CD4-positive, alpha-beta T cell treated with Interleukin-12 subunit alpha and Interleukin-12 subunit beta, for 1 hour (primary cell): ENCODE results near the gene TNFSF15.
"Not testable (repeated sequence)": the region's sequence is repeated elsewhere in the genome, so short reads cannot be mapped to it uniquely, and the experiment has no call there.

Experiments used
- DNase-seq: peaks from one replicate; pipeline ENCODE4 v3.0.0-alpha.2; 2020

TNFSF15 gene

DNA sequence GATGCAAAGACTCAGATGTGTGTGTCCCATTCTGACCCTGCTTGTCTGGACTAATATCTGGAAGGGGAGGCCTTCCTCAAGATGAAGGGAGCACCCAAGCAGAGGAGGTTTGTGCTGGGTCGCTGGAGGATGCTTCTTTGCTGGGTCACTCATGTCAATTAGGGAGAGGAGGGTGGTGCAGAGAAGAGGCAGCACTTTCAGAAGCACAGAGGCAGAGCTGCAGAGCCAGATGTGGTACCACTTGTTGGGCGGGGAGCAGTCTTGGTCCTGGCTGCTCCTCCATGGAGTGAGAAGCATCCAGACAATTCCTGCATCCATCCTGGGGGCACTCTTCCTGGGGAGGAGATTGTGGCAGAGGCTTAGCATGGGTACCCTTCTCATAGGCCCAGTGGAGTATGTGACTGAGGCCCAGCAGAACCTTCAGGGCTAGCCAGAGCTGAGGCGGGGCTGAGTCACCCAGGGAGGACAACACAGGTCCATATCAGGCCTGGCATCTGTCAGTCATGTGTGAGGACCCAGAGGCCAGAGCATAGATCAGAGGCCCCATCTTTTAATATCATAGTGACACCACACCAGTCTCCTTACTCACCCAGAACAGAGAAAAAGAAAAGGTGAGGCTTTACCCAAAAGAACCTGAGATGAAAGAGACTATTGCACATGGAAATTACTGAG is 59.8 kb downstream of the TNFSF15 start:
- no peak for DNase-seq

DNA sequence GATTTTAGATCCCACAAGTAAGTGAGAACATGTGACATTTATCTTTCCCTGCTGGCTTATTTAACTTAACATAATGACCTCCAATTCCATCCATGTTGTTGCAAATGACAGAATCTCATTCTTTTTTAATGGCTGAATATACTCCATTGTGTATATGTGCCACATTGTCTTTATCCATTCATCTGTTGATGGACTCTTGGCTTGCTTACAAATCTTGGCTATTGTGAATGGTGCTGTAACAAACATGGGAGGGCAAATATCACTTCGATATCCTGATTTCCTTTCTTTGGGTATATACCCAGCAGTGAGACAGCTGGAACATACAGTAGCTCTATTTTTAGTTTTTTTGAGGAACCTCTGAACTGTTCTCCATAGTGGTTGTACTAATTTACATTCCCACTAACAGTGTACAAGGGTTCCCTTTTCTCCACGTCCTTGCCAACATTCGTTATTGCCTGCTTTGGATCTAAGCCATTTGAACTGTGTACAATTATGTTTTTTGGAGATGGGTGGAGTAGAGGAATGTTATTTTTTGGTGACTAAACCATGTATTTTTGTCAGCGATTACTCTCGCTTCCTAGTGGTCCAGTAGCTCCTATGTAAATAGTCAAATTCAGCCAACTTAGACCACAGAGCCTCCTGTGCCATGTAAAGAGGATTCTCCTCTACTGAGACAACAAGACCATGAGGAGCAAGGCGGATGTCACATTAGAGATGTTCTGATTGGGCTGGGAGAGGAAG is 60.6 kb downstream of the TNFSF15 start:
- DNase-seq = no peak

DNA sequence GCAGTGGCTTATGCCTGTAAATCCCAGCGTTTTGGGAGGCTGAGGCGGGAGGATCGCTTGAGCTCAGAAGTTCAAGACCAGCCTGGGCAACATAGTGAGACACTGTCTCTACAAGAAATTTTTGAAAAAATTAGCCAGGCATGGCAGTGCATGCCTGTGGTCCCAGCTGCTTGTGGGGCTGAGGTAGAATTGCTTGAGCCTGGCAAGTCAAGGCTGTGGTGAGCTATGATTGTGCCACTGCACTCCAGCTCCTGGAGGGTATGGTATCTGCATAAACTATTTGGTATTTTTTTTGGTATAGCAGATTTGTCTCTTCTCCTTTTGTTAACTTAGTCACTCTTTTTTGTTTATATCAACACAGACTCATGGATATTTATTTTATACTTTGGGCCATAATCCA is 62.4 kb downstream of the TNFSF15 start:
- DNase-seq = no peak

DNA sequence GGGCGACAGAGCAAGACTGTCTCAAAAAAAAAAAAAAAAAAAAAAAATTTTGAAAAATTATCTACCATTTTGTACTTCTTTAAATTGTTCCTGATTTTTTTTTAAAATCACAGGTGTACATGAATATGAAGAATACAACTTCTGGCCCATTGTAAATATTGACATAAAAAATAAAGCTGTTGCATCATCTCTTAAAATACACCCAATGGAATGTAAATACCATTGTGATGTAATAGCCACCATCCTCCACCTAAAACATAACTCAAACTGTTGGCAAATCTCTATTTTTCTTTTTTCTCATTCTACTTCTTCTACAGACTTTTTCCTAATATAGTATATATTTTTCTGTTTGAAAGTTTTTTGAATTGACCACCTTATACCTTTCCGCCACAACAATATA is 62.9 kb downstream of the TNFSF15 start:
- no peak for DNase-seq

DNA sequence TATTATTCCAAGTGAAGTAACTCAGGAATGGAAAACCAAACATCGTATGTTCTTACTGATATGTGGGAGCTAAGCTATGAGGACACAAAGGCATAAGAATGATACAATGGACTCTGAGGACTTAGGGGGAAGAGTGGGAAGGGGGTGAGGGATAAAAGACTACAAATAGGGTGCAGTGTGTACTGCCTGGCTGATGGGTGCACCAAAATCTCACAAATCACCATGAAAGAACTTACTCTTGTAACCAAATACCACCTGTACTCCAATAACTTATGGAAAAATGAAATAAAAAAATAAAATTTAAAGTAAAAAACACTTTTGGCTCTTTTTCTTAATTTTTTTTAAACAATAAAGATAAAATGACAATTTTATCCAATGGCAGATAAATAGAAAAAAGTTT is 64.3 kb downstream of the TNFSF15 start:
- DNase-seq = not testable (repeated sequence)

DNA sequence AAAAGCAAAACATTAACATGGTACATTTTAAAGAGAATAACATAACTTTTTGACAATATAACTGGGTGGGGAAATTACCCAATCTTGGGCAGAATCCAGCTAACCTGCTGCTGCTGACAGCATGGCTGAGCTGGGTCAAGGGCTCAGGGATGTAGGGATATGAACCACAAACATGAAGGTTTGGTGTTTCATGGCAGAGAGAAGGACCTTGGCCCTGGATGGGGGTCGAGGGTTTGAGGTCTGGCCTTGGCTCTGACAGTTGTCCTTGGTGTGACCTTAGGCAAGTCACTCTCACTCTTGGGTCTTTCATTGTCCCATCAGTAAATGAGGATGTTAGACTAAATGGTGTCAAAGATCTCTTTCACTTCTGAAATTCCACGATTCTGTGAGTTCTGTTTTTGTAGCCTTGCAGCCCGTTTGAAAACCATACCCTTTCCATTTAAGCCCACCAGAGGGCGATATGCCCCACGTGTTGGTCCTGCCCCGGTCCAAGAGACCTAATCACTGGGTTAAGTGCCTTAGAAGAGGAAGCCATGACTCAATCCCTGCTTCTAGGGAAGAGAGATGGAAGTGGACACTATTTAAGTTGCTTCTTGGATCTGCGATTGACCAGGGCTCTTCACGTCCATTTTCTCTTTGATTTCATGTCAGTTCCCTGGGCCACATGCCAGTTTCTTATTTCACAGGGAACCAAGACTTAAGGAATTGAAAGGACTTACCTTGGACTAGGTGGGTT is 67.1 kb downstream of the TNFSF15 start:
- DNase-seq = peak; percentile 83

DNA sequence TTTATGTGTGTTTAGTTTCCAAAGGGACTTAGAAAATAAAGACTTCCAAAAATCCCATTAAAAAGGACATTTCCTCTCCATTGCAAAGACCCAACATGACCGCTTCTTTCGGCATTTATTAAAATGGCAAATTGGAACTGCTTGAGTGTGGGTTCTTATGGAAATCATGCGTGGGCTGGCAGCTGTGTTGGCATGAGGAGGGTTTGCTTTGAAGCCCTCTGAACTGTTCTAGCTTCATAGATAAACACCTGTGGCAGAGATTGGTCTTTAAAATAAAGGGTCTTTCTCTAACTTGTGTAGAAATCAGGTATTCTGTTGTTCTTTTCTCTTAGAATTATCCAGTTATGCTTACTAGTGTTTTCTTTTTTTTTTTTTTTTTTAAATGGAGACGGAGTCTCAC is 68.0 kb downstream of the TNFSF15 start:
- no peak for DNase-seq

DNA sequence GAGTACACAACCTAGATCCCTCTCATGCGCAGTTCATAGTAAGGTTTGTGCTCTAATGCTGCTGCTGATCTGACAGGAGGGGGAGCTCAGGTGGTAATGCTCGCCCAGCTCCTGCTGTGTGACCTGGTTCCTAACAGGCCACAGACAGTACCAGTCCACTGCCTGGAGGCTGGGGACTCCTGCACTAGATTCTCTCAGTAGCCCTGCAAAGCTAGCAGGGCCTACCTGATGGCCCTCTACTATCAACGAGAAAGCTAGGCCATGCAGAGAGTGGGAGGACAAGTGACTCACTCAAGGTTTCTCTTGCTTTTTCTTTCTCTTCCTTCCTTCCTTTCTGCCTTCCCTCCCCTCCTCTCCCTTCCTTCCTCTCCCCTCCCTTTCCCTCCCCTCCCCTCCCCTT is 68.7 kb downstream of the TNFSF15 start:
- peak; percentile 10 for DNase-seq

DNA sequence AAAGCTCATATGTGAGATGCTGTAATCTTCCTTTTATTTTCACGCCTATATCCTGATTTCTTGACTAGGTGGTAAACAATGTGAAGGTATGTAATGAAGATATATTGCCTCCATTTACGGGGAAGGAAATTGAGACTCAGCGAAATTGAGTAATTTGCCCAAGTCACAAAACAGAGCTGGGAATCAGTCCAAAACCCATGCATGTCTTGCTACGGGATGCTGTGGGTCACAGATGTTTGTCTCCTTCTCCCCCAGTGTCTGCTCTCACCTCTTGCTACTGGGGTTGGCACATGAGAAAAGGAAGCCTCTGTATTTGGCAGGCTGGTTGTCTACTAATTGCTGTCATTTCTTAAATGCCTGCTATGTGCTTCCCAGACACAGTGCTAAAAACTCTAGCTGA is 70.1 kb downstream of the TNFSF15 start:
- peak; percentile 11 for DNase-seq

DNA sequence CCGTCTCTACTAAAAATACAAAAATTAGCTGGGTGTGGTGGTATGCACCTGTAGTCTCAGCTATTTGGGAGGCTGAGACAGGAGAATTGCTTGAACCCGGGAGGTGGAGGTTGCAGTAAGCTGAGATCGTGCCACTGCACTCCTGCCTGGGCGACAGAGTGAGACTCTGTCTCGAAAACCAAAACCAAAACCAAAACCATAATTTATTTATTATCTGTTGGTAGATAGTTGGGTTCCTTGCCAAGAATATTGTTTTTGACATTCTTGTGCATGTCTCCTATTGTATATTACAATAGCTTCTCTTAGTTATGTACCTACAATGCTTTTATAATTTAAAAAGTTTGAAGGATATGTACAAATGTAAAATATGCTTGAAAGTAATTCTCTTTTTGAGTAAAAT is 70.7 kb downstream of the TNFSF15 start:
- peak; percentile 28 for DNase-seq
